ENCODE results near the gene POLR2E.

- no peak for TF ChIP-seq CTCF (IDR thresholded peaks at IDR 0.05)
- TF ChIP-seq EZH2 (IDR thresholded peaks at IDR 0.05; ENCODE audit: borderline replicate concordance, insufficient read depth, low read depth, low read length, poor library complexity, severe bottlenecking): no peak
Observed at GRCh38 chr19:1076046-1076386, 19.2 kb downstream of the POLR2E start.

Data from B cell (primary cell).